Measurements from ENCODE around the gene VEZF1. TPM values are rescaled to one million over a fixed set of nuclear protein-coding genes. Genes with fewer than 3 reads are reported as not detected.

The VEZF1 gene
- total RNA-seq, 6 donors from 2014 or later, result 36.4 to 99.7 (median 72.5) TPM

- ATAC-seq (ENCODE audit: low FRiP score in 2 of 2) (no peak), DNase-seq (no peak)
- Histone ChIP-seq H3K4me3 (no peak overlapping the region), H3K36me3 (peaks cover 17 to 38% (median 26%) of the 10 kb centered on the region in 4 donors), H3K27ac (no peak overlapping the region), H3K27me3 (no peaks in the 10 kb centered on the region), H3K9me3 (no peaks in the 10 kb centered on the region), H3K4me1 (peaks cover 47 to 58% (median 50%) of the 10 kb centered on the region in 4 donors)
- no peak for TF ChIP-seq EP300 (IDR thresholded peaks at IDR 0.05)
- no peak for TF ChIP-seq POLR2AphosphoS5 (IDR thresholded peaks at IDR 0.05)
- TF ChIP-seq CTCF (IDR thresholded peaks at IDR 0.05), result no peak
- no peak for TF ChIP-seq POLR2A (IDR thresholded peaks at IDR 0.05)
- WGBS, 2 donors, result 75 to 78% methylated on average over 1 of the region's 1 CpG
Observed at GRCh38 chr17:57983446-57983845, 4.6 kb downstream of the VEZF1 start.

GRCh38 chr17:57982452-57983170 is 5.4 kb downstream of the VEZF1 start:
- no peak overlapping the region for H3K27ac ChIP-seq
- TF ChIP-seq POLR2AphosphoS5 (IDR thresholded peaks at IDR 0.05), result no peak
- no peak for TF ChIP-seq POLR2A (IDR thresholded peaks at IDR 0.05)
- TF ChIP-seq CTCF (IDR thresholded peaks at IDR 0.05), result no peak
- no peak for TF ChIP-seq EP300 (IDR thresholded peaks at IDR 0.05)
- DNase-seq (no peak), ATAC-seq (ENCODE audit: low FRiP score in 2 of 2) (no peak)
- H3K4me1 ChIP-seq, result peaks cover 47 to 58% (median 50%) of the 10 kb centered on the region in 4 donors
- H3K4me3 ChIP-seq, result no peak overlapping the region
- H3K36me3 ChIP-seq, result peaks cover 21 to 46% (median 32%) of the 10 kb centered on the region in 4 donors
- WGBS, 2 donors, result 74 to 76% methylated on average over 11 to 14 of the region's 14 CpGs
- H3K27me3 ChIP-seq, result no peaks in the 10 kb centered on the region
- no peaks in the 10 kb centered on the region for H3K9me3 ChIP-seq

- no peak for ATAC-seq (ENCODE audit: low FRiP score in 2 of 2)
- 84 to 87% methylated on average over 4 of the region's 4 CpGs for WGBS, 2 donors
- no peak overlapping the region for H3K27ac ChIP-seq
- peaks cover 39 to 46% (median 43%) of the 10 kb centered on the region in 4 donors for H3K4me1 ChIP-seq
- no peaks in the 10 kb centered on the region for H3K9me3 ChIP-seq
- H3K27me3 ChIP-seq, result no peaks in the 10 kb centered on the region
- no peak for TF ChIP-seq POLR2A (IDR thresholded peaks at IDR 0.05)
- no peak for TF ChIP-seq CTCF (IDR thresholded peaks at IDR 0.05)
- no peak for DNase-seq
- no peak overlapping the region for H3K4me3 ChIP-seq
- H3K36me3 ChIP-seq, result peaks cover 36 to 67% (median 53%) of the 10 kb centered on the region in 4 donors
Observed at GRCh38 chr17:57980522-57980921, 7.5 kb downstream of the VEZF1 start.

- Histone ChIP-seq H3K4me3 (no peak overlapping the region), H3K27ac (no peak overlapping the region), H3K9me3 (no peaks in the 10 kb centered on the region), H3K36me3 (peaks cover 39 to 81% (median 64%) of the 10 kb centered on the region in 4 donors), H3K4me1 (peaks cover 33 to 43% (median 39%) of the 10 kb centered on the region in 4 donors), H3K27me3 (no peaks in the 10 kb centered on the region)
- DNase-seq (no peak), ATAC-seq (ENCODE audit: low FRiP score in 2 of 2) (no peak)
- TF ChIP-seq CTCF (IDR thresholded peaks at IDR 0.05), result no peak
- no peak for TF ChIP-seq POLR2AphosphoS5 (IDR thresholded peaks at IDR 0.05)
- no peak for TF ChIP-seq EP300 (IDR thresholded peaks at IDR 0.05)
- TF ChIP-seq POLR2A (IDR thresholded peaks at IDR 0.05), result no peak
- WGBS, 2 donors, result 76 to 90% methylated on average over 1 of the region's 1 CpG
Observed at GRCh38 chr17:57979076-57979475, 9.0 kb downstream of the VEZF1 start.

- no peak overlapping the region for H3K27ac ChIP-seq
- WGBS, 2 donors, result 83 to 92% methylated on average over 3 of the region's 3 CpGs
- DNase-seq (no peak), ATAC-seq (ENCODE audit: low FRiP score in 2 of 2) (no peak)
- no peak overlapping the region for H3K4me3 ChIP-seq
- H3K4me1 ChIP-seq, result peaks cover 13 to 18% (median 15%) of the 10 kb centered on the region in 4 donors
- no peaks in the 10 kb centered on the region for H3K9me3 ChIP-seq
- TF ChIP-seq POLR2AphosphoS5 (IDR thresholded peaks at IDR 0.05) (no peak), EP300 (IDR thresholded peaks at IDR 0.05) (no peak), POLR2A (IDR thresholded peaks at IDR 0.05) (no peak), CTCF (IDR thresholded peaks at IDR 0.05) (no peak)
- peaks cover 42 to 97% (median 74%) of the 10 kb centered on the region in 4 donors for H3K36me3 ChIP-seq
- no peaks in the 10 kb centered on the region for H3K27me3 ChIP-seq
Observed at GRCh38 chr17:57976594-57976993, 11.5 kb downstream of the VEZF1 start.

Measured in upper lobe of left lung (tissue), 6 donors.